ENCODE measurements around the gene SFTA2. TPM values are rescaled to one million over a fixed set of nuclear protein-coding genes. Genes with fewer than 3 reads are reported as not detected.
"Not testable (repeated sequence)": the region's sequence is repeated elsewhere in the genome, so short reads cannot be mapped to it uniquely, and the experiment has no call there.

Gene SFTA2
- total RNA-seq, 1 experiment from 2014 or later = not detected

GRCh38 chr6:30932665-30933365, 845 bp upstream of the SFTA2 start:
- no peak for DNase-seq
- no peaks in the 10 kb centered on the region; the same call in 1 of the 2 replicates for H3K27me3 ChIP-seq (ENCODE audit: control insufficient read depth, insufficient read depth, low read length)
- H3K4me3 ChIP-seq (ENCODE audit: insufficient read depth, low read depth, low read length) = no peak overlapping the region
- no peaks in the 10 kb centered on the region for H3K36me3 ChIP-seq (replicated peaks; ENCODE audit: control insufficient read depth, insufficient read depth, low read length)

GRCh38 chr6:30931272-30931671, 698 bp downstream of the SFTA2 start:
- DNase-seq = no peak
- peaks cover 3% of the 10 kb centered on the region; the same call in 1 of the 2 replicates for H3K36me3 ChIP-seq (replicated peaks; ENCODE audit: control insufficient read depth, insufficient read depth, low read length)
- no peak overlapping the region for H3K4me3 ChIP-seq (ENCODE audit: insufficient read depth, low read depth, low read length)
- H3K27me3 ChIP-seq (ENCODE audit: control insufficient read depth, insufficient read depth, low read length) = no peaks in the 10 kb centered on the region

- no peak overlapping the region for H3K4me3 ChIP-seq (ENCODE audit: insufficient read depth, low read depth, low read length)
- no peaks in the 10 kb centered on the region for H3K27me3 ChIP-seq (ENCODE audit: control insufficient read depth, insufficient read depth, low read length)
- H3K36me3 ChIP-seq (replicated peaks; ENCODE audit: control insufficient read depth, insufficient read depth, low read length) = peaks cover 3% of the 10 kb centered on the region
- DNase-seq = no peak
Observed at GRCh38 chr6:30930506-30930905, 1.5 kb downstream of the SFTA2 start.

GRCh38 chr6:30928677-30929076, 3.3 kb downstream of the SFTA2 start:
- H3K27me3 ChIP-seq (ENCODE audit: control insufficient read depth, insufficient read depth, low read length) = no peaks in the 10 kb centered on the region
- H3K36me3 ChIP-seq (replicated peaks; ENCODE audit: control insufficient read depth, insufficient read depth, low read length) = peaks cover 3% of the 10 kb centered on the region
- DNase-seq = no peak
- H3K4me3 ChIP-seq (ENCODE audit: insufficient read depth, low read depth, low read length) = no peak overlapping the region

- not testable (repeated sequence) for H3K27me3 ChIP-seq (ENCODE audit: control insufficient read depth, insufficient read depth, low read length); H3K4me3 ChIP-seq (ENCODE audit: insufficient read depth, low read depth, low read length); DNase-seq
- peaks cover 10% of the 10 kb centered on the region for H3K36me3 ChIP-seq (replicated peaks; ENCODE audit: control insufficient read depth, insufficient read depth, low read length)
Observed at GRCh38 chr6:30927080-30927479, 4.9 kb downstream of the SFTA2 start.

GRCh38 chr6:30926644-30927043, 5.3 kb downstream of the SFTA2 start:
- Histone ChIP-seq H3K36me3 (replicated peaks; ENCODE audit: control insufficient read depth, insufficient read depth, low read length) (peaks cover 11% of the 10 kb centered on the region), H3K4me3 (ENCODE audit: insufficient read depth, low read depth, low read length) (no peak overlapping the region), H3K27me3 (ENCODE audit: control insufficient read depth, insufficient read depth, low read length) (no peaks in the 10 kb centered on the region)
- no peak for DNase-seq

- H3K36me3 ChIP-seq (replicated peaks; ENCODE audit: control insufficient read depth, insufficient read depth, low read length) = peaks cover 11% of the 10 kb centered on the region
- H3K27me3 ChIP-seq (ENCODE audit: control insufficient read depth, insufficient read depth, low read length); DNase-seq; H3K4me3 ChIP-seq (ENCODE audit: insufficient read depth, low read depth, low read length): not testable (repeated sequence)
Observed at GRCh38 chr6:30924040-30924627, 7.8 kb downstream of the SFTA2 start.

- DNase-seq = peak; percentile 61
- Histone ChIP-seq H3K4me3 (ENCODE audit: insufficient read depth, low read depth, low read length) (no peak overlapping the region), H3K36me3 (replicated peaks; ENCODE audit: control insufficient read depth, insufficient read depth, low read length) (peaks cover 16% of the 10 kb centered on the region)
Observed at GRCh38 chr6:30922447-30922852, 9.5 kb downstream of the SFTA2 start.

GRCh38 chr6:30918670-30919069, 13.3 kb downstream of the SFTA2 start:
- no peaks in the 10 kb centered on the region for H3K27me3 ChIP-seq (ENCODE audit: control insufficient read depth, insufficient read depth, low read length)
- H3K4me3 ChIP-seq (ENCODE audit: insufficient read depth, low read depth, low read length) = no peak overlapping the region
- DNase-seq = no peak
- peaks cover 16% of the 10 kb centered on the region for H3K36me3 ChIP-seq (replicated peaks; ENCODE audit: control insufficient read depth, insufficient read depth, low read length)

More at GRCh38 chr6:30922447-30922852, 9.5 kb downstream of the SFTA2 start:
- H3K27me3 ChIP-seq (ENCODE audit: control insufficient read depth, insufficient read depth, low read length) = no peaks in the 10 kb centered on the region

- H3K36me3 ChIP-seq (replicated peaks; ENCODE audit: control insufficient read depth, insufficient read depth, low read length) = peaks cover 10% of the 10 kb centered on the region
- no peak for DNase-seq
- no peak overlapping the region for H3K4me3 ChIP-seq (ENCODE audit: insufficient read depth, low read depth, low read length)
- H3K27me3 ChIP-seq (ENCODE audit: control insufficient read depth, insufficient read depth, low read length) = no peaks in the 10 kb centered on the region
Observed at GRCh38 chr6:30917487-30917886, 14.5 kb downstream of the SFTA2 start.

- H3K4me3 ChIP-seq (ENCODE audit: insufficient read depth, low read depth, low read length) = no peak overlapping the region
- no peak for DNase-seq
- H3K27me3 ChIP-seq (ENCODE audit: control insufficient read depth, insufficient read depth, low read length) = no peaks in the 10 kb centered on the region
- peaks cover 13% of the 10 kb centered on the region for H3K36me3 ChIP-seq (replicated peaks; ENCODE audit: control insufficient read depth, insufficient read depth, low read length)
Observed at GRCh38 chr6:30917041-30917440, 14.9 kb downstream of the SFTA2 start.

- no peak overlapping the region for H3K4me3 ChIP-seq (ENCODE audit: insufficient read depth, low read depth, low read length)
- DNase-seq = peak; percentile 92
- H3K27me3 ChIP-seq (ENCODE audit: control insufficient read depth, insufficient read depth, low read length) = no peaks in the 10 kb centered on the region
- H3K36me3 ChIP-seq (replicated peaks; ENCODE audit: control insufficient read depth, insufficient read depth, low read length) = peaks cover 20% of the 10 kb centered on the region
Observed at GRCh38 chr6:30915591-30915946, 16.4 kb downstream of the SFTA2 start.

GRCh38 chr6:30914854-30915590, 16.9 kb downstream of the SFTA2 start:
- Histone ChIP-seq H3K27me3 (ENCODE audit: control insufficient read depth, insufficient read depth, low read length) (no peaks in the 10 kb centered on the region), H3K4me3 (ENCODE audit: insufficient read depth, low read depth, low read length) (peak overlapping the region; percentile 62), H3K36me3 (replicated peaks; ENCODE audit: control insufficient read depth, insufficient read depth, low read length) (peaks cover 23% of the 10 kb centered on the region)
- DNase-seq = no peak

- DNase-seq = peak; percentile 100
- peaks cover 23% of the 10 kb centered on the region for H3K36me3 ChIP-seq (replicated peaks; ENCODE audit: control insufficient read depth, insufficient read depth, low read length)
- H3K4me3 ChIP-seq (ENCODE audit: insufficient read depth, low read depth, low read length) = peak within 1 kb of the TSS; percentile 62
- H3K27me3 ChIP-seq (ENCODE audit: control insufficient read depth, insufficient read depth, low read length) = no peaks in the 10 kb centered on the region
Observed at GRCh38 chr6:30914076-30914853, 17.7 kb downstream of the SFTA2 start, which contains the start of gene VARS2. VARS2 (plus strand) TSS chr6:30914238; CDS start chr6:30914837, 599 bp downstream.

Measured in H7 (cell line).